MCF 10A (cell line): ENCODE measurements around the gene ARNT2. TPM values are rescaled to one million over a fixed set of nuclear protein-coding genes. Genes with fewer than 3 reads are reported as not detected.

Experiments used
- BruUV-seq: library from RNA; stranded (reverse); fragments of 400-500 nt; replicated peaks from 2 replicates; lab custom pipeline; 2021; lab: Mats Ljungman, UMichigan
- CTCF ChIA-PET: fragments of 300-600 bp; sonication (Branson Sonifier 250); formaldehyde crosslinking; extraction: SDS; loops from one replicate; lab custom pipeline; 2021; ENCODE audit warnings: antibody characterized with exemption, inconsistent platforms; lab: Yijun Ruan, JAX
- POLR2A ChIA-PET: fragments of 300-600, 350-650 bp; sonication (Branson Sonifier 250); formaldehyde crosslinking; extraction: SDS; loops from one replicate; lab custom pipeline; 2020; ENCODE audit warnings: antibody characterized with exemption, inconsistent platforms; lab: Yijun Ruan, JAX
- DNase-seq: peaks from one replicate; pipeline ENCODE4 v3.0.0-alpha.2; 2018; ENCODE audit not compliant: unreplicated experiment
- H3K27ac Mint-ChIP-seq: one replicate; pipeline ENCODE4 v1.8.0; 2022; ENCODE audit warnings: mild to moderate bottlenecking, low read depth, mixed read lengths; ENCODE audit not compliant: unreplicated experiment
- H3K27me3 Mint-ChIP-seq: one replicate; pipeline ENCODE4 v1.8.0; 2022; ENCODE audit warnings: mixed read lengths; ENCODE audit not compliant: insufficient read depth, unreplicated experiment
- H3K36me3 Mint-ChIP-seq: one replicate; pipeline ENCODE4 v1.8.0; 2022; ENCODE audit warnings: mild to moderate bottlenecking, moderate library complexity, mixed read lengths; ENCODE audit not compliant: insufficient read depth, unreplicated experiment
- H3K4me1 Mint-ChIP-seq: one replicate; pipeline ENCODE4 v1.8.0; 2022; ENCODE audit warnings: mixed read lengths; ENCODE audit not compliant: insufficient read depth, unreplicated experiment
- H3K4me3 Mint-ChIP-seq: one replicate; pipeline ENCODE4 v1.8.0; 2022; ENCODE audit warnings: mild to moderate bottlenecking, moderate library complexity, mixed read lengths; ENCODE audit not compliant: unreplicated experiment
- H3K9me3 Mint-ChIP-seq: one replicate; pipeline ENCODE4 v1.8.0; 2022; ENCODE audit warnings: mixed read lengths; ENCODE audit not compliant: unreplicated experiment
- intact Hi-C: fragments of 100-400 bp; cut with micrococcal nuclease; formaldehyde crosslinking; loops from 2 replicates; pipeline ENCODE4 v1.14.1; 2022
- total RNA-seq: library from RNA; stranded (reverse); gene quantifications from 2 replicates; pipeline ENCODE4 v1.2.3, GENCODE V29; 2022
- TF ChIP-seq, protein P1 (sequence below): fragments of 200-600 bp; IDR thresholded peaks from one replicate; pipeline ENCODE4 v1.8.0; 2022; ENCODE audit warnings: antibody characterized with exemption, mild to moderate bottlenecking; ENCODE audit not compliant: unreplicated experiment

ARNT2 gene
- total RNA-seq, 1 experiment from 2014 or later = 1.6 TPM

DNA sequence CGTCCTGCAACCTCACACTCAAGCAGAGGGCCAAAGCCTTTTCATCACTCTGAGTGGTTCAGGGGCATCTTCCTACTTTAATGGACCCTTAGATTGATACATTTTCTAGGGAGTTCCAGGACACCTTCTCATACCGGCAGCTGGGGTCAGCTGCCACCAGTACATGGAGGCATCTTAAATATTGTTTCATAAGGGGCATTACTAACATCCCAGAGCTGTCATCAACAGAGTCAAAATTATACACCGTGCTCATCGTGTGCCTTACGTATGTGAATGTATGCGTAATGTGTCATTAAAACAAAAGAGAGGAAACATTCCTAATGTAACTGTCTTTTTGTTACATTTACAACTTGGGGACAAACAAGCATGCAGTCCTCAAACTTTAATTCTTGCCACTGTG lies 57.9 kb downstream of the ARNT2 start:
- intact Hi-C loops = no loop called here
- no peak for DNase-seq
- no TSS peak for BruUV-seq
- Mint-ChIP-seq H3K9me3 (no peaks in the 10 kb centered on the region), H3K4me3 (no peak overlapping the region), H3K27ac (no peak overlapping the region), H3K4me1 (no peaks in the 10 kb centered on the region), H3K27me3 (no peaks in the 10 kb centered on the region), H3K36me3 (no peaks in the 10 kb centered on the region)
- TF ChIP-seq, protein P1, sequence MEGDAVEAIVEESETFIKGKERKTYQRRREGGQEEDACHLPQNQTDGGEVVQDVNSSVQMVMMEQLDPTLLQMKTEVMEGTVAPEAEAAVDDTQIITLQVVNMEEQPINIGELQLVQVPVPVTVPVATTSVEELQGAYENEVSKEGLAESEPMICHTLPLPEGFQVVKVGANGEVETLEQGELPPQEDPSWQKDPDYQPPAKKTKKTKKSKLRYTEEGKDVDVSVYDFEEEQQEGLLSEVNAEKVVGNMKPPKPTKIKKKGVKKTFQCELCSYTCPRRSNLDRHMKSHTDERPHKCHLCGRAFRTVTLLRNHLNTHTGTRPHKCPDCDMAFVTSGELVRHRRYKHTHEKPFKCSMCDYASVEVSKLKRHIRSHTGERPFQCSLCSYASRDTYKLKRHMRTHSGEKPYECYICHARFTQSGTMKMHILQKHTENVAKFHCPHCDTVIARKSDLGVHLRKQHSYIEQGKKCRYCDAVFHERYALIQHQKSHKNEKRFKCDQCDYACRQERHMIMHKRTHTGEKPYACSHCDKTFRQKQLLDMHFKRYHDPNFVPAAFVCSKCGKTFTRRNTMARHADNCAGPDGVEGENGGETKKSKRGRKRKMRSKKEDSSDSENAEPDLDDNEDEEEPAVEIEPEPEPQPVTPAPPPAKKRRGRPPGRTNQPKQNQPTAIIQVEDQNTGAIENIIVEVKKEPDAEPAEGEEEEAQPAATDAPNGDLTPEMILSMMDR = no peak
- CTCF ChIA-PET = interaction anchor here (0.6 to 1.6 kb wide), 4 partner anchors 105 to 1126 kb away, joined by 3 to 5 read pairs (median 4); no protein-coding TSS in a partner anchor
- POLR2A ChIA-PET = no interaction called here

DNA sequence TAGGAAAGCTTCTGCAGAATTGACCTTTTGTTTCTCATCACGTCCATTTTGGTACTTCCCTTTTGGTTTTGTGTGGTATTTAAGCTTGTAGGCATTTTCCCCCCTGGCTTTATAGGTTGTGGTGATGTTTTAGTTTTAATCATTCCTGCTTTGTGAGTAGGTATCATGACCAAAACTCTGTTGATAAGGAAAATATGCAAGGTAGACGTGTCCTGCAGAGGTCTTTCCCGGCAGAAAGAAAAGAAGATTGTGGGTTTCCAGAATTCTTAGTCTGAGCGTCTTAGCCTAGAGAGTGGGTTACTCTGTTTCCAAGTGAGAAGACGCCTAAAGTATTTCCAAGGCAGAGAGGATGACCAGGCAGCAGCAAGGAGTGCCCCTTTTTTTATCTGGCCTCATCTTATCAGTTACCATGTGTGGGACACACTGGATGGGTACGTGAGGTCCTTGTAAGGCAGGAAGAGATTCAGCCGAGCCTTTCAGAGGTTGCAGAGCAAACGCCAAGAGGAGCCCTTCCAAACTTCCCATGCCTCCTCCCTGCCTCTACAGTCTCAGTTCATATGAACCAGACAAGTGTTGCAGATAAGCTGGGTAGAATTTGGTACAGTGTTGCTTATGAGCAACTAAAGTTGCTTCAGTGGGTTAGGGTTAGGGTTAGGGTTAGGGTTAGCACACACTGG lies 58.8 kb downstream of the ARNT2 start:
- Mint-ChIP-seq H3K4me3 (no peak overlapping the region), H3K9me3 (no peaks in the 10 kb centered on the region), H3K4me1 (no peaks in the 10 kb centered on the region), H3K27me3 (no peaks in the 10 kb centered on the region), H3K36me3 (no peaks in the 10 kb centered on the region), H3K27ac (no peak overlapping the region)
- intact Hi-C loops = no loop called here
- ChIA-PET POLR2A (no interaction called here), CTCF (interaction anchor here (0.6 to 1.6 kb wide), 6 partner anchors 105 to 1127 kb away, joined by 3 to 5 read pairs (median 4); partner anchors contain the start of gene CEMIP)
- TF ChIP-seq, protein P1 = no peak
- no peak for DNase-seq
- no TSS peak for BruUV-seq

DNA sequence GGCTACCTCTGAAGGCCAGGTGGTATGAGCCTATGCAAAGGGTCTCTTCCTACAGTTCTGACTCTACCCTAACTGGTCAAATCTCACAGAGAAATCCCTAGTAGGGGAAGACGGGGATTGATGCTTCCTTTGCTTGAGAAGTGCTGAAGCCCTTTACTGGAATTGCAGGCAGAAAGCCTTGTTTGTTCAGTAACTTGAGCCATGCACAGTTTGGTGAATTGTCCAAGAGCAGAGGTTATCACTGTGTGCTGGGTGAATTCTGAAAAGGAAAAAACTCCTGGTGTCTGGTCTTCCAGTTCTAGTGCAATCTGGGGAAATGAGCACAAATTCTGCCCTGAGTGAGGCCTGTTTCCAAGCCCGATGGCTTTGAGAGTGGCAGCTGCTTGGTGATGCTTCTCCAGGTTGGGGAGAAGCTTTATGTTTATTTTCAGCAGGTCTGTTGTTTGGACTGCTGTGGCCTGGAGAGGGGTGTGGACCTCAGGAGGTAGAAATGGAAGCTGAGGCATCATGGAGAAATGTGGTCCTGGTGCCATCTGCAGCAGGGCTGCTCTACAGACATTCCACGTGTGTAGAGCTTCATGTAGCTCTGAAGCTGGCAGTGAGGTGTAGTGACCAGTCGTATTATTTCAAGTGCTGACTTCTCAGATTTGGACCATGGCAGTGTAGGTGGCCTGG lies 60.9 kb downstream of the ARNT2 start:
- TF ChIP-seq, protein P1 = no peak
- H3K4me1 Mint-ChIP-seq = no peaks in the 10 kb centered on the region
- no peaks in the 10 kb centered on the region for H3K36me3 Mint-ChIP-seq
- H3K9me3 Mint-ChIP-seq = no peaks in the 10 kb centered on the region
- ChIA-PET CTCF (interaction anchor here (0.6 to 1.2 kb wide), 2 partner anchors 10 to 314 kb away, joined by 3 to 4 read pairs; partner anchors contain the start of gene CEMIP), POLR2A (interaction anchor here (1.1 kb wide), 1 partner anchor 1154 kb away, joined by 3 read pairs; the partner anchor contains the start of gene TMED3)
- H3K27ac Mint-ChIP-seq = no peak overlapping the region
- intact Hi-C loops = no loop called here
- H3K27me3 Mint-ChIP-seq = no peaks in the 10 kb centered on the region
- no peak for DNase-seq
- BruUV-seq = no TSS peak
- H3K4me3 Mint-ChIP-seq = no peak overlapping the region

DNA sequence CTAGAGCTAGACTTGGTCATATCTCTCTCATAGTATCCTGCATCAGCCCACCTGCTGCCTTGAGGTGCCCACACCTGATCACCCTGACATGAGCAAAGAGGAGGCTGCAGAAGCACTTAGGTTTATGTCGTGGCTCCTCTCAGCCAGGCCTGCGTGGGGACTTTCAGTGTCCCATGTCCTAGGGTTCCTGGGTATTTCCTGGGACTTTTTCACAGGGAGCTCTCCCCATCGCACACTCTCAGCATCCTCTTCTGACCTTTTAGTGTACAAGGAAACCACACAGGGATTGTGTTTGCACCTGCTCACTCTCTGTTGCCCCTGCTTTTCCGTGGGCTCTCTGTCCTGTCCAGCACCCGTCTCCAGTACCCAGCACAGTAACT lies 61.4 kb downstream of the ARNT2 start:
- CTCF ChIA-PET = interaction anchor here (1.2 kb wide), 1 partner anchor 10 kb away, joined by 3 read pairs; no protein-coding TSS in a partner anchor
- TF ChIP-seq, protein P1 = no peak
- POLR2A ChIA-PET = interaction anchor here (1.1 kb wide), 1 partner anchor 1154 kb away, joined by 3 read pairs; the partner anchor contains the start of gene TMED3

More for the DNA sequence above, 61.4 kb downstream of the ARNT2 start:
- intact Hi-C loops = no loop called here
- Mint-ChIP-seq H3K4me1 (no peaks in the 10 kb centered on the region), H3K27me3 (no peaks in the 10 kb centered on the region), H3K36me3 (no peaks in the 10 kb centered on the region), H3K27ac (no peak overlapping the region), H3K9me3 (no peaks in the 10 kb centered on the region), H3K4me3 (no peak overlapping the region)
- BruUV-seq = no TSS peak
- DNase-seq = no peak
